HepG2 (cell line): ENCODE measurements around the gene ECE2. TPM values are rescaled to one million over a fixed set of nuclear protein-coding genes. Genes with fewer than 3 reads are reported as not detected.

ENCODE experiments used
- BHLHE40 ChIP-seq: IDR thresholded peaks from 2 replicates; pipeline ENCODE4 v1.6.1; 2011; ENCODE audit warnings: low read length, improper control_type of control experiment
- MTA3 ChIP-seq: sonication (generic); formaldehyde crosslinking; IDR thresholded peaks from 2 replicates; pipeline ENCODE4 v1.4.0; 2020; ENCODE audit warnings: missing genetic modification reagents
- RXRB ChIP-seq: IDR thresholded peaks from 2 replicates; pipeline ENCODE4 v1.6.1; 2016; ENCODE audit warnings: borderline replicate concordance, missing genetic modification reagents, missing compliant biosample characterization
- XBP1 ChIP-seq: sonication (generic); formaldehyde crosslinking; IDR thresholded peaks from 2 replicates; pipeline ENCODE4 v1.5.0; 2020; ENCODE audit warnings: missing genetic modification reagents
- ZFX ChIP-seq: sonication (generic); formaldehyde crosslinking; IDR thresholded peaks from 2 replicates; pipeline ENCODE4 v1.4.0; 2020; ENCODE audit warnings: mild to moderate bottlenecking, low read depth, missing genetic modification reagents, moderate library complexity
- ZNF7 ChIP-seq: IDR thresholded peaks from 2 replicates; pipeline ENCODE4 v1.6.1; 2016; ENCODE audit warnings: missing biosample characterization, missing genetic modification reagents
- polyA plus RNA-seq, 8 experiments: library from polyadenylated mRNA; depleted of rRNA in 3 of 8; stranded (reverse) in 7 of 8; unstranded in 1 of 8; fragments of >200 nt; fragmentation: Illumina TruSeq in 4 of 8; extraction: Trizol in 4 of 8; gene quantifications; 2 replicates each; pipeline versions ENCODE4 v1.2.1 to v1.2.3, GENCODE V29; 2011 to 2016; ENCODE audit warnings: low read depth in 4 of 8, missing spikeins in 1 of 8, mixed read lengths in 1 of 8; ENCODE audit not compliant: insufficient read depth in 1 of 8
- total RNA-seq, 5 experiments: library from RNA; depleted of rRNA; stranded (reverse); fragments of >200 nt; fragmentation: Illumina TruSeq; extraction: Trizol; gene quantifications; 2 replicates each; pipeline ENCODE4 v1.2.3, GENCODE V29; 2016; ENCODE audit warnings: low read depth in 1 of 5
- TF ChIP-seq, protein P1 (sequence below): sonication (generic); formaldehyde crosslinking; IDR thresholded peaks from 2 replicates; pipeline ENCODE4 v1.4.0; 2020; ENCODE audit warnings: missing genetic modification reagents, borderline replicate concordance
- TF ChIP-seq, protein P2 (sequence below): IDR thresholded peaks from 2 replicates; pipeline ENCODE4 v1.6.1; 2012; ENCODE audit warnings: low read length, improper control_type of control experiment
- TF ChIP-seq, protein P3 (sequence below): conservative IDR thresholded peaks from 2 replicates; pipeline ENCODE4 v1.6.1; 2018; ENCODE audit warnings: missing genetic modification reagents

The ECE2 gene
- total and polyA plus RNA-seq, 2 of the 13 experiments (the other 11 are each of a cell fraction or from before 2014, with no cell fraction given): not detected

DNA sequence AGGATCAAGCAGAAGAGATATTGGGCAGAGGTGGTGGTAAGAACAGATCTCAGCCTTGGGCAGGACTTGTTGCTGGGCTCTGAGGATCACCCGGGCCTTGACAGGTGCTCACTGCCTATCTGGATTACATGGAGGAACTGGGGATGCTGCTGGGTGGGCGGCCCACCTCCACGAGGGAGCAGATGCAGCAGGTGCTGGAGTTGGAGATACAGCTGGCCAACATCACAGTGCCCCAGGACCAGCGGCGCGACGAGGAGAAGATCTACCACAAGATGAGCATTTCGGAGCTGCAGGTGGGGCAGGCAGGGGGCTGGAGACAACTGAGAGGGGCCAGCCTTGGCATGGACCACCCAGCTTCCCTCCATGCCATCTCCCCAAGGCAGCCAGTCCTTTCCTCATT lies 7.9 kb downstream of the ECE2 start (continued):
- TF ChIP-seq, protein P1, sequence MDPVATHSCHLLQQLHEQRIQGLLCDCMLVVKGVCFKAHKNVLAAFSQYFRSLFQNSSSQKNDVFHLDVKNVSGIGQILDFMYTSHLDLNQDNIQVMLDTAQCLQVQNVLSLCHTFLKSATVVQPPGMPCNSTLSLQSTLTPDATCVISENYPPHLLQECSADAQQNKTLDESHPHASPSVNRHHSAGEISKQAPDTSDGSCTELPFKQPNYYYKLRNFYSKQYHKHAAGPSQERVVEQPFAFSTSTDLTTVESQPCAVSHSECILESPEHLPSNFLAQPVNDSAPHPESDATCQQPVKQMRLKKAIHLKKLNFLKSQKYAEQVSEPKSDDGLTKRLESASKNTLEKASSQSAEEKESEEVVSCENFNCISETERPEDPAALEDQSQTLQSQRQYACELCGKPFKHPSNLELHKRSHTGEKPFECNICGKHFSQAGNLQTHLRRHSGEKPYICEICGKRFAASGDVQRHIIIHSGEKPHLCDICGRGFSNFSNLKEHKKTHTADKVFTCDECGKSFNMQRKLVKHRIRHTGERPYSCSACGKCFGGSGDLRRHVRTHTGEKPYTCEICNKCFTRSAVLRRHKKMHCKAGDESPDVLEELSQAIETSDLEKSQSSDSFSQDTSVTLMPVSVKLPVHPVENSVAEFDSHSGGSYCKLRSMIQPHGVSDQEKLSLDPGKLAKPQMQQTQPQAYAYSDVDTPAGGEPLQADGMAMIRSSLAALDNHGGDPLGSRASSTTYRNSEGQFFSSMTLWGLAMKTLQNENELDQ (CRISPR knock-in tag): no peak
- TF ChIP-seq, protein P2, sequence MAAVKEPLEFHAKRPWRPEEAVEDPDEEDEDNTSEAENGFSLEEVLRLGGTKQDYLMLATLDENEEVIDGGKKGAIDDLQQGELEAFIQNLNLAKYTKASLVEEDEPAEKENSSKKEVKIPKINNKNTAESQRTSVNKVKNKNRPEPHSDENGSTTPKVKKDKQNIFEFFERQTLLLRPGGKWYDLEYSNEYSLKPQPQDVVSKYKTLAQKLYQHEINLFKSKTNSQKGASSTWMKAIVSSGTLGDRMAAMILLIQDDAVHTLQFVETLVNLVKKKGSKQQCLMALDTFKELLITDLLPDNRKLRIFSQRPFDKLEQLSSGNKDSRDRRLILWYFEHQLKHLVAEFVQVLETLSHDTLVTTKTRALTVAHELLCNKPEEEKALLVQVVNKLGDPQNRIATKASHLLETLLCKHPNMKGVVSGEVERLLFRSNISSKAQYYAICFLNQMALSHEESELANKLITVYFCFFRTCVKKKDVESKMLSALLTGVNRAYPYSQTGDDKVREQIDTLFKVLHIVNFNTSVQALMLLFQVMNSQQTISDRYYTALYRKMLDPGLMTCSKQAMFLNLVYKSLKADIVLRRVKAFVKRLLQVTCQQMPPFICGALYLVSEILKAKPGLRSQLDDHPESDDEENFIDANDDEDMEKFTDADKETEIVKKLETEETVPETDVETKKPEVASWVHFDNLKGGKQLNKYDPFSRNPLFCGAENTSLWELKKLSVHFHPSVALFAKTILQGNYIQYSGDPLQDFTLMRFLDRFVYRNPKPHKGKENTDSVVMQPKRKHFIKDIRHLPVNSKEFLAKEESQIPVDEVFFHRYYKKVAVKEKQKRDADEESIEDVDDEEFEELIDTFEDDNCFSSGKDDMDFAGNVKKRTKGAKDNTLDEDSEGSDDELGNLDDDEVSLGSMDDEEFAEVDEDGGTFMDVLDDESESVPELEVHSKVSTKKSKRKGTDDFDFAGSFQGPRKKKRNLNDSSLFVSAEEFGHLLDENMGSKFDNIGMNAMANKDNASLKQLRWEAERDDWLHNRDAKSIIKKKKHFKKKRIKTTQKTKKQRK: no peak
- no peak for TF ChIP-seq XBP1 (CRISPR knock-in tag)
- no peak for TF ChIP-seq ZNF7
- no peak for TF ChIP-seq BHLHE40
- no peak for TF ChIP-seq ZFX (CRISPR knock-in tag)
- TF ChIP-seq MTA3 (CRISPR knock-in tag): no peak
- no peak for TF ChIP-seq RXRB
- TF ChIP-seq, protein P3, sequence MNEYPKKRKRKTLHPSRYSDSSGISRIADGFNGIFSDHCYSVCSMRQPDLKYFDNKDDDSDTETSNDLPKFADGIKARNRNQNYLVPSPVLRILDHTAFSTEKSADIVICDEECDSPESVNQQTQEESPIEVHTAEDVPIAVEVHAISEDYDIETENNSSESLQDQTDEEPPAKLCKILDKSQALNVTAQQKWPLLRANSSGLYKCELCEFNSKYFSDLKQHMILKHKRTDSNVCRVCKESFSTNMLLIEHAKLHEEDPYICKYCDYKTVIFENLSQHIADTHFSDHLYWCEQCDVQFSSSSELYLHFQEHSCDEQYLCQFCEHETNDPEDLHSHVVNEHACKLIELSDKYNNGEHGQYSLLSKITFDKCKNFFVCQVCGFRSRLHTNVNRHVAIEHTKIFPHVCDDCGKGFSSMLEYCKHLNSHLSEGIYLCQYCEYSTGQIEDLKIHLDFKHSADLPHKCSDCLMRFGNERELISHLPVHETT (CRISPR knock-in tag): no peak
- TF ChIP-seq, all 625 proteins: peak for 0
